Activated CD8-positive, alpha-beta T cell treated with anti-CD3 and anti-CD28 coated beads for 36 hours (primary cell): ENCODE measurements around the gene TJP3. TPM values are rescaled to one million over a fixed set of nuclear protein-coding genes. Genes with fewer than 3 reads are reported as not detected.

Experiments
- ATAC-seq: fragments of 200-7000 bp; cut with Tn5 transposase; one replicate; pipeline ENCODE4 v1.10.0; 2021; ENCODE audit warnings: mild to moderate bottlenecking, moderate library complexity
- CTCF ChIA-PET: fragments of 350-600 bp; sonication (Branson Sonifier 250); formaldehyde crosslinking; loops from one replicate; lab custom pipeline; 2021; ENCODE audit warnings: antibody characterized with exemption; lab: Charles Lee
- POLR2A ChIA-PET: fragments of 350-600 bp; sonication (Branson Sonifier 250); formaldehyde crosslinking; loops from one replicate; lab custom pipeline; 2021; ENCODE audit warnings: antibody characterized with exemption; lab: Charles Lee
- DNase-seq: peaks from one replicate; pipeline ENCODE4 v3.0.0-alpha.2; 2020
- H3K27ac Mint-ChIP-seq: one replicate; pipeline ENCODE4 v1.8.0; 2021; ENCODE audit warnings: mild to moderate bottlenecking, mixed read lengths
- H3K27me3 Mint-ChIP-seq: one replicate; pipeline ENCODE4 v1.8.0; 2021; ENCODE audit warnings: mixed read lengths
- H3K36me3 Mint-ChIP-seq: one replicate; pipeline ENCODE4 v1.8.0; 2021; ENCODE audit warnings: low read depth, mixed read lengths
- H3K4me1 Mint-ChIP-seq: one replicate; pipeline ENCODE4 v1.8.0; 2021; ENCODE audit warnings: low read depth, mixed read lengths
- H3K4me3 Mint-ChIP-seq: one replicate; pipeline ENCODE4 v1.8.0; 2021; ENCODE audit warnings: mild to moderate bottlenecking, moderate library complexity, mixed read lengths
- H3K9me3 Mint-ChIP-seq: one replicate; pipeline ENCODE4 v1.8.0; 2021; ENCODE audit warnings: mixed read lengths
- CTCF ChIP-seq: fragments of 200-600 bp; IDR thresholded peaks from one replicate; pipeline ENCODE4 v1.8.0; 2022; ENCODE audit warnings: antibody characterized with exemption, mild to moderate bottlenecking
- intact Hi-C: fragments of 100-400 bp; cut with micrococcal nuclease; formaldehyde crosslinking; loops from one replicate; pipeline ENCODE4 v1.10.0; 2022
- total RNA-seq, 2 experiments: library from RNA; stranded (reverse); gene quantifications; one replicate each; pipeline ENCODE4 v1.2.3, GENCODE V29; 2021

The TJP3 gene
- 1 to 10 TPM in 1 of 2 experiments, under 1 TPM in 1; 0.69 to 2.4 TPM for total RNA-seq

- intact Hi-C loops = no loop called here
- TF ChIP-seq CTCF = no peak
- ATAC-seq = no peak
- CTCF ChIA-PET = interaction anchor here (0.8 to 2.6 kb wide), 5 partner anchors 12 to 141 kb away, joined by 3 to 11 read pairs (median 3); no protein-coding TSS in a partner anchor
- no peaks in the 10 kb centered on the region for H3K9me3 Mint-ChIP-seq
- peaks cover 4% of the 10 kb centered on the region for H3K4me1 Mint-ChIP-seq
- no peak within 1 kb of the TSS for H3K27ac Mint-ChIP-seq
- DNase-seq = no peak
- H3K27me3 Mint-ChIP-seq = peaks cover 7% of the 10 kb centered on the region
- POLR2A ChIA-PET = interaction anchor here (0.8 to 0.9 kb wide), 2 partner anchors 13 to 18 kb away, joined by 3 read pairs; no protein-coding TSS in a partner anchor
- no peaks in the 10 kb centered on the region for H3K36me3 Mint-ChIP-seq
- no peak within 1 kb of the TSS for H3K4me3 Mint-ChIP-seq
Observed at GRCh38 chr19:3708207-3708931, at the start of gene TJP3. Gene TJP3 (plus strand): TSS chr19:3708384. CDS start chr19:3728433, 20,049 bp downstream.

GRCh38 chr19:3658870-3659745 is 49.1 kb upstream of the TJP3 start:
- H3K9me3 Mint-ChIP-seq = no peaks in the 10 kb centered on the region
- intact Hi-C loops = no loop called here
- no peaks in the 10 kb centered on the region for H3K4me1 Mint-ChIP-seq
- CTCF ChIA-PET = no interaction called here
- H3K36me3 Mint-ChIP-seq = peaks cover 27% of the 10 kb centered on the region
- DNase-seq = no peak
- no peak for TF ChIP-seq CTCF
- H3K4me3 Mint-ChIP-seq = no peak overlapping the region
- ATAC-seq = no peak
- POLR2A ChIA-PET = no interaction called here
- H3K27ac Mint-ChIP-seq = no peak overlapping the region
- H3K27me3 Mint-ChIP-seq = no peaks in the 10 kb centered on the region

GRCh38 chr19:3659746-3660112 is 48.5 kb upstream of the TJP3 start:
- no peak for TF ChIP-seq CTCF
- no peaks in the 10 kb centered on the region for H3K4me1 Mint-ChIP-seq
- DNase-seq (no peak), ATAC-seq (no peak)
- no peaks in the 10 kb centered on the region for H3K27me3 Mint-ChIP-seq
- no peak overlapping the region for H3K27ac Mint-ChIP-seq
- POLR2A ChIA-PET = no interaction called here
- H3K36me3 Mint-ChIP-seq = peaks cover 27% of the 10 kb centered on the region
- no peaks in the 10 kb centered on the region for H3K9me3 Mint-ChIP-seq
- CTCF ChIA-PET = interaction anchor here (1.2 kb wide), 1 partner anchor 40 kb away, joined by 6 read pairs; the partner anchor contains the start of gene PIP5K1C
- no peak overlapping the region for H3K4me3 Mint-ChIP-seq
- intact Hi-C loops = no loop called here

- H3K4me3 Mint-ChIP-seq = no peak overlapping the region
- no peaks in the 10 kb centered on the region for H3K9me3 Mint-ChIP-seq
- no peak overlapping the region for H3K27ac Mint-ChIP-seq
- no peaks in the 10 kb centered on the region for H3K4me1 Mint-ChIP-seq
- ATAC-seq (no peak), DNase-seq (no peak)
- ChIA-PET CTCF (interaction anchor here (1.2 to 1.3 kb wide), 3 partner anchors 35 to 39 kb away, joined by 3 to 6 read pairs (median 4); partner anchors contain the start of gene PIP5K1C), POLR2A (interaction anchor here (0.8 kb wide), 1 partner anchor 10 kb away, joined by 3 read pairs; no protein-coding TSS in a partner anchor)
- peaks cover 27% of the 10 kb centered on the region for H3K36me3 Mint-ChIP-seq
- intact Hi-C loops = no loop called here
- TF ChIP-seq CTCF = no peak
- H3K27me3 Mint-ChIP-seq = no peaks in the 10 kb centered on the region
Observed at GRCh38 chr19:3660493-3661219, 47.5 kb upstream of the TJP3 start.
